ENCODE measurements around the gene AKAP12. TPM values are rescaled to one million over a fixed set of nuclear protein-coding genes. Genes with fewer than 3 reads are reported as not detected.
A peak's percentile ranks its signal among the peaks of the same experiment; 100 is the strongest.

AKAP12 gene
- total and polyA plus RNA-seq, 4 donors = 9.4 to 110 (median 24.6) TPM

DNA sequence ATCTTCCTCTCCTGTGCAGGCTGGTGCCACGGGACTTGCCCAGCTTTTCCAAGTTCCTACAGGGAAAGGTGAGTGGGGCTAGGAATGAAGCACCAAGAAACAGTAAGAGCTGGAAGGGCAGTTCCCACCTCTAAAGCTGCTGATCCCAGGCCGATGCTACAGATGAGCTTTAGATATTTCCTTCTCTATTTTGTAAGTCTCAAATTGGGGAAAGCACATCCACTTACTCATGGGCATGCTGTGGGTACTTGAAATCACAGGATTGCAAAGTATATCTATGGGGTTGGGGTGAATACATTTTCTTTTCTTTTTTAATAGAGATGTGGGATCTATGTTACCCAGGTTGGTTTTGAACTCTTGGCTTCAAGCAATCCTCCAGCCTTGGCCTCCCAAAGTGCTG, 148.5 kb downstream of the AKAP12 start:
- ATAC-seq (ENCODE audit: insufficient read depth, low FRiP score) (no peak), DNase-seq (no peak)
- 67 to 79% methylated on average over 2 of the region's 2 CpGs for WGBS, 2 donors
- peaks cover 0 to 4% (median 0%) of the 10 kb centered on the region in 4 donors for H3K36me3 ChIP-seq (ENCODE audit: control insufficient read depth in 4 of 4, insufficient read depth in 4 of 4, low read length in 4 of 4)
- no peak overlapping the region for H3K27ac ChIP-seq (ENCODE audit: low read depth in 1 of 2, low read length in 1 of 2)
- TF ChIP-seq, protein P1, sequence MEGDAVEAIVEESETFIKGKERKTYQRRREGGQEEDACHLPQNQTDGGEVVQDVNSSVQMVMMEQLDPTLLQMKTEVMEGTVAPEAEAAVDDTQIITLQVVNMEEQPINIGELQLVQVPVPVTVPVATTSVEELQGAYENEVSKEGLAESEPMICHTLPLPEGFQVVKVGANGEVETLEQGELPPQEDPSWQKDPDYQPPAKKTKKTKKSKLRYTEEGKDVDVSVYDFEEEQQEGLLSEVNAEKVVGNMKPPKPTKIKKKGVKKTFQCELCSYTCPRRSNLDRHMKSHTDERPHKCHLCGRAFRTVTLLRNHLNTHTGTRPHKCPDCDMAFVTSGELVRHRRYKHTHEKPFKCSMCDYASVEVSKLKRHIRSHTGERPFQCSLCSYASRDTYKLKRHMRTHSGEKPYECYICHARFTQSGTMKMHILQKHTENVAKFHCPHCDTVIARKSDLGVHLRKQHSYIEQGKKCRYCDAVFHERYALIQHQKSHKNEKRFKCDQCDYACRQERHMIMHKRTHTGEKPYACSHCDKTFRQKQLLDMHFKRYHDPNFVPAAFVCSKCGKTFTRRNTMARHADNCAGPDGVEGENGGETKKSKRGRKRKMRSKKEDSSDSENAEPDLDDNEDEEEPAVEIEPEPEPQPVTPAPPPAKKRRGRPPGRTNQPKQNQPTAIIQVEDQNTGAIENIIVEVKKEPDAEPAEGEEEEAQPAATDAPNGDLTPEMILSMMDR (IDR thresholded peaks at IDR 0.05; ENCODE audit: control extremely low read depth, extremely low read depth) = no peak
- no peaks in the 10 kb centered on the region for H3K27me3 ChIP-seq (ENCODE audit: control insufficient read depth in 3 of 3, insufficient read depth in 3 of 3, low read length in 2 of 3)
- no peak overlapping the region for H3K4me3 ChIP-seq
- no peak overlapping the region for H3K9ac ChIP-seq (ENCODE audit: insufficient read depth in 1 of 2, low read length in 2 of 2)
- no peaks in the 10 kb centered on the region for H3K9me3 ChIP-seq (ENCODE audit: control insufficient read depth in 4 of 4, insufficient read depth in 3 of 4, low read length in 3 of 4)
- H3K4me1 ChIP-seq (ENCODE audit: control insufficient read depth in 5 of 5, insufficient read depth in 5 of 5, low read length in 5 of 5) = peaks cover 3 to 24% (median 11%) of the 10 kb centered on the region in 5 donors

DNA sequence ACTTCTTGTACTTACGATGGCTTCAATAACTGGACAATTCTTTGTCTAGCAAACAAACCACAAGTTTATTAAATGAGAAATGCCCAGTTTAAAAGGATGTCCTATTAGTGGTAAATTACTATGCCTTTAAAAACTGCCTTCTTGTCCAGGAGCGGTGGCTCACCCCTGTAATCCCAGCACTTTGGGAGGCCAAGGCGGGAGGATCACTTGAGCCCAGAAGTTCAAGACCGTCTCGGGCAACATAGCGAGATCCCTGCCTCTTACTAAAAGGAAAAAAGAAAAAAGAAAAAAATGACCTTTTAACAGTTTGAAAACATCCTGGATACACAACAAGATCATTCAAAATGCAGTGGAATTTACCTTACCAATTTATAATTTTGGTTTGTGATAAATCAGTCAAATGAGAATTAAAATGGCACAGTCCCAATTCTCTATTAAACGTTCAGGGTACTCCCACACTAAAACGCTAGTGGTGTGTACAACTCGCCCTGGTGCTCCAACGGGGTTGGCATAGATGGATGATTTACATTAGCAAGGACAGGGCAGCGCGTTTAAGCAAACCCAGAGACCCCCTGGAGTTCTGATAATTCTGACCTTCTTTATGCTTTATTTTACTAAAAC, 149.3 kb downstream of the AKAP12 start:
- H3K4me3 ChIP-seq = peak overlapping the region; percentile 86
- no peak for ATAC-seq (ENCODE audit: insufficient read depth, low FRiP score)
- H3K27ac ChIP-seq (ENCODE audit: low read depth in 1 of 2, low read length in 1 of 2) = peak overlapping the region; percentile 99 to 100
- peaks cover 3 to 32% (median 18%) of the 10 kb centered on the region in 5 donors for H3K4me1 ChIP-seq (ENCODE audit: control insufficient read depth in 5 of 5, insufficient read depth in 5 of 5, low read length in 5 of 5)
- TF ChIP-seq, protein P1 (IDR thresholded peaks at IDR 0.05; ENCODE audit: control extremely low read depth, extremely low read depth) = no peak
- no peaks in the 10 kb centered on the region for H3K36me3 ChIP-seq (ENCODE audit: control insufficient read depth in 4 of 4, insufficient read depth in 4 of 4, low read length in 4 of 4)
- no peaks in the 10 kb centered on the region for H3K27me3 ChIP-seq (ENCODE audit: control insufficient read depth in 3 of 3, insufficient read depth in 3 of 3, low read length in 2 of 3)
- WGBS, 2 donors = 28 to 36% methylated on average over 12 of the region's 12 CpGs
- no peak for DNase-seq
- H3K9ac ChIP-seq (ENCODE audit: insufficient read depth in 1 of 2, low read length in 2 of 2) = peak overlapping the region; percentile 66 to 81
- no peaks in the 10 kb centered on the region for H3K9me3 ChIP-seq (ENCODE audit: control insufficient read depth in 4 of 4, insufficient read depth in 3 of 4, low read length in 3 of 4)

DNA sequence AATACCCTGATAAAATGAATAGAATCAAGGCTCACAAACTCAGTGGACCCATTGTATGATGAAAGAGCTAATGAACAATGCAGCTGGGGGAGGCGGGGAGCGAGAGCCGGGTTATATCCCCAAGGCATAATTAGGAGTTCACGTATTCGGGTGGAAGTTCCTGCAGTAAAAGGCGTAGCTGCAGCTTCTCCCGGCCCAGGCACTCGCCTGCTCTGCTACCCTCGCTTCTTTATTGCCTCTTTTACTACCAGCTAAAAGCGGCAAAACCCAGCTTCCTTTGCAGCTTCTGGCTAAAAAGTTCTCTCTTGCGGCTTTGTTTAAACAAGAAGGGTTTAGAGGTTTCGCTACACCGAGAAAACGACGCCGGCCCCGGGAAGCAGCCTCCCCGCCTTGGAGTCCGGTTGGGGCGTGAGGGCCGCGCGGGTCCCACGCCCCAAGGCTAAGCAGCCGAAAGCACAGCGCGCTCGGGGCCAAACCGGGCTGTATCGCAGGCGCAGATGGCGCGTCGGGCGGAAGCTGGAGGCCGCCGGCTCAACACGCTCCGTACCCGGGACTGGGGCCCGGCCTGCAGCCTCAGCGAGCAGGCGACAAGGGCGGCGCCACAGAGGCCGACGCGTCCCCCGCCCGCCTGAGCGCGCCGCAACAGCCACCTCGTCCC, 150.0 kb downstream of the AKAP12 start:
- DNase-seq (peak; percentile 78 to 87 (median 82)), ATAC-seq (ENCODE audit: insufficient read depth, low FRiP score) (no peak)
- H3K36me3 ChIP-seq (ENCODE audit: control insufficient read depth in 4 of 4, insufficient read depth in 4 of 4, low read length in 4 of 4) = no peaks in the 10 kb centered on the region
- no peaks in the 10 kb centered on the region for H3K9me3 ChIP-seq (ENCODE audit: control insufficient read depth in 4 of 4, insufficient read depth in 3 of 4, low read length in 3 of 4)
- H3K27me3 ChIP-seq (ENCODE audit: control insufficient read depth in 3 of 3, insufficient read depth in 3 of 3, low read length in 2 of 3) = no peaks in the 10 kb centered on the region
- TF ChIP-seq, protein P1 (IDR thresholded peaks at IDR 0.05; ENCODE audit: control extremely low read depth, extremely low read depth) = no peak
- H3K9ac ChIP-seq (ENCODE audit: insufficient read depth in 1 of 2, low read length in 2 of 2) = peak overlapping the region; percentile 66 to 81
- H3K4me3 ChIP-seq = peak overlapping the region; percentile 86
- 0% methylated on average over 43 to 54 of the region's 54 CpGs for WGBS, 2 donors
- peaks cover 3 to 32% (median 18%) of the 10 kb centered on the region in 5 donors for H3K4me1 ChIP-seq (ENCODE audit: control insufficient read depth in 5 of 5, insufficient read depth in 5 of 5, low read length in 5 of 5)
- peak overlapping the region; percentile 99 to 100 for H3K27ac ChIP-seq (ENCODE audit: low read depth in 1 of 2, low read length in 1 of 2)

All from lung (tissue), 12 donors.